OCI-LY3 (cell line): Measurements from ENCODE around the gene SRPK2.
A peak's percentile ranks its signal among the peaks of the same experiment; 100 is the strongest.

Experiments used
- H2AFZ ChIP-seq: fragments of 200-600, 300-600 bp; shearing (Covaris generic); 2 replicates; pipeline ENCODE4 v1.6.0; 2014; ENCODE audit warnings: antibody characterized with exemption, low read depth, low read length
- H3K27ac ChIP-seq: fragments of 200-600, 300-600 bp; sonication (generic); 2 replicates; pipeline ENCODE4 v1.5.1; 2014; ENCODE audit warnings: mild to moderate bottlenecking, low read length, moderate library complexity, mixed read lengths
- H3K27me3 ChIP-seq: fragments of 200-600, 300-600 bp; sonication (generic); 2 replicates; pipeline ENCODE4 v1.6.1; 2014; ENCODE audit warnings: low read depth, low read length, mixed read lengths
- H3K36me3 ChIP-seq: fragments of 200-600, 300-600 bp; sonication (generic); replicated peaks from 2 replicates; pipeline ENCODE3; 2014; ENCODE audit warnings: low read depth, low read length, mixed read lengths
- H3K4me1 ChIP-seq: fragments of 300-600, 200-600 bp; sonication (generic); 2 replicates; pipeline ENCODE4 v1.6.1; 2014; ENCODE audit warnings: low read length, mixed read lengths
- H3K4me2 ChIP-seq: fragments of 200-600, 300-600 bp; sonication (generic); 2 replicates; pipeline ENCODE4 v1.6.1; 2014; ENCODE audit warnings: low read length, mixed read lengths
- H3K4me3 ChIP-seq: fragments of 300-600, 200-600 bp; sonication (generic); 2 replicates; pipeline ENCODE4 v1.5.1; 2014; ENCODE audit warnings: antibody characterized with exemption, mild to moderate bottlenecking, low read length, moderate library complexity
- H3K79me2 ChIP-seq: fragments of 300-600, 200-600 bp; shearing (Covaris generic); 2 replicates; pipeline ENCODE4 v1.6.1; 2014; ENCODE audit warnings: mild to moderate bottlenecking, low read length, mixed read lengths
- H3K9ac ChIP-seq: fragments of 300-600, 200-600 bp; shearing (Covaris generic); 2 replicates; pipeline ENCODE4 v1.6.0; 2014; ENCODE audit warnings: mild to moderate bottlenecking, low read length, moderate library complexity
- H3K9me3 ChIP-seq: fragments of 200-600, 300-600 bp; shearing (Covaris generic); 2 replicates; pipeline ENCODE4 v1.6.1; 2014; ENCODE audit warnings: low read length, mixed read lengths; ENCODE audit not compliant: insufficient read depth
- H4K20me1 ChIP-seq: fragments of 200-600, 300-600 bp; sonication (generic); 2 replicates; pipeline ENCODE4 v1.6.1; 2016; ENCODE audit warnings: low read length, mixed read lengths; ENCODE audit not compliant: insufficient read depth
- CTCF ChIP-seq: fragments of 200-600, 300-600 bp; sonication (generic); IDR thresholded peaks from 2 replicates; pipeline ENCODE4 v1.5.1; 2014; ENCODE audit warnings: antibody characterized with exemption, low read length, low read depth
- EZH2phosphoT487 ChIP-seq: fragments of 200-600 bp; shearing (Covaris generic); IDR thresholded peaks from 2 replicates; pipeline ENCODE4 v1.6.1; 2018; ENCODE audit warnings: antibody characterized with exemption, mixed run types, low read depth

Gene SRPK2

GRCh38 chr7:105387508-105388355 is 989 bp downstream of the SRPK2 start:
- Histone ChIP-seq H2AFZ (no peak overlapping the region), H3K4me3 (peak overlapping the region; percentile 94), H3K9ac (peak overlapping the region; percentile 65), H3K9me3 (no peaks in the 10 kb centered on the region), H3K79me2 (peaks cover 32% of the 10 kb centered on the region), H3K27me3 (0 out of 2 replicates have a peak, but pooled peaks cover 3% of the 10 kb centered on the region), H4K20me1 (peaks cover 22% of the 10 kb centered on the region), H3K36me3 (peaks cover 10% of the 10 kb centered on the region), H3K27ac (no peak overlapping the region), H3K4me1 (peaks cover 10% of the 10 kb centered on the region; the same call in 1 of the 2 replicates), H3K4me2 (peak overlapping the region; percentile 88)
- TF ChIP-seq CTCF (0 out of 2 replicates have a peak, but pooled peaks have one; percentile 13), EZH2phosphoT487 (no peak)

- no peak overlapping the region for H3K9ac ChIP-seq
- no peak overlapping the region for H3K4me3 ChIP-seq
- no peak overlapping the region for H3K4me2 ChIP-seq
- H2AFZ ChIP-seq: no peak overlapping the region
- no peaks in the 10 kb centered on the region for H3K9me3 ChIP-seq
- no peaks in the 10 kb centered on the region for H3K27me3 ChIP-seq
- H3K79me2 ChIP-seq: peaks cover 77% of the 10 kb centered on the region
- H3K4me1 ChIP-seq: no peaks in the 10 kb centered on the region
- H3K36me3 ChIP-seq: no peaks in the 10 kb centered on the region
- H3K27ac ChIP-seq: no peak overlapping the region
- no peak for TF ChIP-seq CTCF
- no peak for TF ChIP-seq EZH2phosphoT487
- peaks cover 23% of the 10 kb centered on the region for H4K20me1 ChIP-seq
These were observed 10.8 kb downstream of the SRPK2 start for GRCh38 chr7:105377903-105378302.

GRCh38 chr7:105376908-105377533 is 11.7 kb downstream of the SRPK2 start:
- H4K20me1 ChIP-seq: peaks cover 20% of the 10 kb centered on the region
- H2AFZ ChIP-seq: no peak overlapping the region
- peaks cover 79% of the 10 kb centered on the region for H3K79me2 ChIP-seq
- H3K27me3 ChIP-seq: no peaks in the 10 kb centered on the region
- H3K9me3 ChIP-seq: no peaks in the 10 kb centered on the region
- TF ChIP-seq EZH2phosphoT487: no peak
- no peak for TF ChIP-seq CTCF
- no peaks in the 10 kb centered on the region for H3K4me1 ChIP-seq
- no peaks in the 10 kb centered on the region for H3K36me3 ChIP-seq
- no peak overlapping the region for H3K9ac ChIP-seq
- H3K27ac ChIP-seq: no peak overlapping the region
- H3K4me2 ChIP-seq: no peak overlapping the region
- H3K4me3 ChIP-seq: no peak overlapping the region

GRCh38 chr7:105369944-105370343 is 18.8 kb downstream of the SRPK2 start:
- no peak overlapping the region for H3K9ac ChIP-seq
- H3K79me2 ChIP-seq: peaks cover 60% of the 10 kb centered on the region
- no peak overlapping the region for H2AFZ ChIP-seq
- no peaks in the 10 kb centered on the region for H3K9me3 ChIP-seq
- no peak overlapping the region for H3K4me2 ChIP-seq
- peaks cover 8% of the 10 kb centered on the region for H4K20me1 ChIP-seq
- no peaks in the 10 kb centered on the region for H3K4me1 ChIP-seq
- H3K4me3 ChIP-seq: no peak overlapping the region
- no peak overlapping the region for H3K27ac ChIP-seq
- no peak for TF ChIP-seq EZH2phosphoT487
- no peak for TF ChIP-seq CTCF
- H3K36me3 ChIP-seq: no peaks in the 10 kb centered on the region
- H3K27me3 ChIP-seq: no peaks in the 10 kb centered on the region
